ENCODE data around the gene MEF2A.

GRCh38 chr15:99704444-99704838 lies 138.7 kb downstream of the MEF2A start:
- TF ChIP-seq, protein P1, sequence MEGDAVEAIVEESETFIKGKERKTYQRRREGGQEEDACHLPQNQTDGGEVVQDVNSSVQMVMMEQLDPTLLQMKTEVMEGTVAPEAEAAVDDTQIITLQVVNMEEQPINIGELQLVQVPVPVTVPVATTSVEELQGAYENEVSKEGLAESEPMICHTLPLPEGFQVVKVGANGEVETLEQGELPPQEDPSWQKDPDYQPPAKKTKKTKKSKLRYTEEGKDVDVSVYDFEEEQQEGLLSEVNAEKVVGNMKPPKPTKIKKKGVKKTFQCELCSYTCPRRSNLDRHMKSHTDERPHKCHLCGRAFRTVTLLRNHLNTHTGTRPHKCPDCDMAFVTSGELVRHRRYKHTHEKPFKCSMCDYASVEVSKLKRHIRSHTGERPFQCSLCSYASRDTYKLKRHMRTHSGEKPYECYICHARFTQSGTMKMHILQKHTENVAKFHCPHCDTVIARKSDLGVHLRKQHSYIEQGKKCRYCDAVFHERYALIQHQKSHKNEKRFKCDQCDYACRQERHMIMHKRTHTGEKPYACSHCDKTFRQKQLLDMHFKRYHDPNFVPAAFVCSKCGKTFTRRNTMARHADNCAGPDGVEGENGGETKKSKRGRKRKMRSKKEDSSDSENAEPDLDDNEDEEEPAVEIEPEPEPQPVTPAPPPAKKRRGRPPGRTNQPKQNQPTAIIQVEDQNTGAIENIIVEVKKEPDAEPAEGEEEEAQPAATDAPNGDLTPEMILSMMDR (conservative IDR thresholded peaks at IDR 0.05; ENCODE audit: low read depth, low read length): peak; percentile 73
- no peak for TF ChIP-seq EZH2 (IDR thresholded peaks at IDR 0.05; ENCODE audit: low read length, unreplicated experiment)
